Vagina (tissue), 2 donors: ENCODE results near the gene B3GALT4. TPM values are rescaled to one million over a fixed set of nuclear protein-coding genes. Genes with fewer than 3 reads are reported as not detected.
A peak's percentile ranks its signal among the peaks of the same experiment; 100 is the strongest.

Experiments
- DNase-seq, 2 donors: peaks; one replicate each; pipeline ENCODE4 v3.0.0-alpha.2; 2017; ENCODE audit errors: extremely low spot score in 2 of 2
- H3K27ac ChIP-seq: fragments of 200-600 bp; sonication (generic); one replicate; pipeline ENCODE4 v1.5.1; 2019
- H3K27me3 ChIP-seq: fragments of 200-600 bp; sonication (generic); one replicate; pipeline ENCODE4 v1.5.1; 2019
- H3K36me3 ChIP-seq, 2 donors: fragments of 200-600 bp; sonication (generic); one replicate each; pipeline ENCODE4 v1.5.1; 2017 to 2019
- H3K4me1 ChIP-seq: fragments of 200-600 bp; sonication (generic); one replicate; pipeline ENCODE4 v1.5.1; 2019
- H3K4me3 ChIP-seq, 2 donors: fragments of 200-600 bp; sonication (generic); 1 replicate in 1 of 2; 2 replicates in 1 of 2; pipeline ENCODE4 v1.5.1; 2016 to 2019
- H3K9me3 ChIP-seq: fragments of 200-600 bp; sonication (generic); one replicate; pipeline ENCODE4 v1.5.1; 2019
- CTCF ChIP-seq, 3 experiments: fragments of 450-650 bp in 2 of 3; fragments of 200-600 bp in 1 of 3; sonication (generic) in 1 of 3; IDR thresholded peaks; one replicate each; pipeline ENCODE4 v1.5.1; 2017 to 2019; ENCODE audit warnings: antibody characterized with exemption in 3 of 3, mild to moderate bottlenecking in 2 of 3, moderate library complexity in 2 of 3
- POLR2A ChIP-seq, 2 donors: fragments of 450-650 bp; IDR thresholded peaks; one replicate each; pipeline ENCODE4 v1.6.1; 2017; ENCODE audit warnings: antibody characterized with exemption in 2 of 2, mild to moderate bottlenecking in 2 of 2, moderate library complexity in 2 of 2
- POLR2AphosphoS5 ChIP-seq, 2 donors: sonication (generic); formaldehyde crosslinking; IDR thresholded peaks; one replicate each; pipeline ENCODE4 v1.9.0; 2017; ENCODE audit warnings: antibody characterized with exemption in 2 of 2, mild to moderate bottlenecking in 2 of 2, low read depth in 1 of 2; ENCODE audit not compliant: insufficient read depth in 1 of 2
- intact Hi-C: fragments of 100-400 bp; cut with DNase I; formaldehyde crosslinking; loops from one replicate; pipeline ENCODE4 v1.15.1; 2023
- total RNA-seq: library from RNA; depleted of rRNA; stranded (reverse); fragments of >200 nt; gene quantifications from one replicate; pipeline ENCODE4 v1.2.3, GENCODE V29; 2016

The B3GALT4 gene
- total RNA-seq, 1 donor from 2014 or later: 14.0 TPM

DNA sequence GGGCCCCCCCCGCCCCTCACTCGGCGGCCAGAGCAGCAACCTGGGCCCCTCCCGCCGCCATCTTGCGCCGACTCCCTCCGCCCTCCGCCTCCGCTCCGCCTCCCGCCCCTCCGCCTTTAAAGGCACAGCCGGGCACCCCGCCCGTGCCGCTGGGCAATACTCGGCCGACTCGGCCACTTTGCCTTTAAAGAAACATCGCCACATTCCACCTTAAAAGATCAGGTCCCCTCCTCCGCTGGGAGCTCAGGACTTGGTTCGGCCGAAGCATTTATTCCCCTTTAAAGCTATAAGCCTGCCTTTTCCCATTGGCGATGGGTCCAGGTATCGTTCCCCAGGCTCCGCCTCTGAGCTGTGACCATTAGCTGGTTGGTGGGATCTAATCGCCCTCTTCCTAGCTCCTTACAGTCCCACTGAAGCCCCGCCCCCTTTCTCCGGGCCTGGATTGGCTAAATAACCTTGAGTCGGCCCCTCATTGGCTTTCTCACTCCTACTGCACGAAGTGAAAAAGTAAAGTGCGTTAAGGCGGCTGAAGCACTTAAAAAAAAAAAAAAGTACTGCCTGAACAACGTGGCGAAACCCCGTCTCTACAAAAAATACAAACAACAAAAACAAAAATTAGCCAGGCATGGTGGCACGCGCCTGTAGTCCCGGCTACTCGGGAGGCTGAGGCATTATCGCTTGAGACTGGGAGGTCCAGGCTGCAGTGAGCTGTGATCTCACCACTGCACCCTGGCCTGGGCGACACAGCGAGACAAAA lies 40.9 kb downstream of the B3GALT4 start, which contains the start of gene ZBTB22:
TSS of gene ZBTB22 (minus strand) at position 76 of the 757 bp plus-strand sequence. CDS start 828 bp downstream, outside the sequence.
- TF ChIP-seq CTCF (IDR thresholded peaks at IDR 0.05) (no peak), POLR2AphosphoS5 (IDR thresholded peaks at IDR 0.05; ENCODE audit: insufficient read depth in 1 of 2, low read depth in 1 of 2) (peak; percentile 77 to 91)
- Histone ChIP-seq H3K36me3 (peaks cover 0 to 25% of the 10 kb centered on the region in 2 donors), H3K9me3 (no peaks in the 10 kb centered on the region), H3K4me1 (peaks cover 72% of the 10 kb centered on the region), H3K27me3 (no peaks in the 10 kb centered on the region), H3K4me3 (peak within 1 kb of the TSS; percentile 46 to 49), H3K27ac (peak within 1 kb of the TSS; percentile 87)
- intact Hi-C loops: loop anchor here (5.0 kb wide), 1 partner anchor 99 kb away; the partner anchor contains the start of gene CUTA
- DNase-seq: peak in 1 of 2 donors; percentile 99

GRCh38 chr6:33318426-33319073 lies 41.6 kb downstream of the B3GALT4 start:
- no peaks in the 10 kb centered on the region for H3K27me3 ChIP-seq
- TF ChIP-seq POLR2A (IDR thresholded peaks at IDR 0.05) (no peak), CTCF (IDR thresholded peaks at IDR 0.05) (no peak), POLR2AphosphoS5 (IDR thresholded peaks at IDR 0.05; ENCODE audit: insufficient read depth in 1 of 2, low read depth in 1 of 2) (no peak)
- H3K27ac ChIP-seq: peak overlapping the region; percentile 87
- H3K4me1 ChIP-seq: peaks cover 75% of the 10 kb centered on the region
- H3K36me3 ChIP-seq: peaks cover 0 to 25% of the 10 kb centered on the region in 2 donors
- peak overlapping the region; percentile 46 to 49 for H3K4me3 ChIP-seq
- intact Hi-C loops: loop anchor here (5.0 kb wide), 1 partner anchor 99 kb away; the partner anchor contains the start of gene CUTA
- no peaks in the 10 kb centered on the region for H3K9me3 ChIP-seq
- DNase-seq: no peak

- H3K9me3 ChIP-seq: no peaks in the 10 kb centered on the region
- peaks cover 0 to 25% of the 10 kb centered on the region in 2 donors for H3K36me3 ChIP-seq
- no peak for TF ChIP-seq POLR2AphosphoS5 (IDR thresholded peaks at IDR 0.05; ENCODE audit: insufficient read depth in 1 of 2, low read depth in 1 of 2)
- TF ChIP-seq POLR2A (IDR thresholded peaks at IDR 0.05): no peak
- H3K27me3 ChIP-seq: no peaks in the 10 kb centered on the region
- peak overlapping the region in 1 of 2 donors; percentile 2 for H3K4me3 ChIP-seq
- H3K27ac ChIP-seq: peak overlapping the region; percentile 90
- DNase-seq: no peak
- intact Hi-C loops: loop anchor here (5.0 kb wide), 1 partner anchor 97 kb away; the partner anchor contains the start of gene CUTA
- peaks cover 72% of the 10 kb centered on the region for H3K4me1 ChIP-seq
These were observed 43.0 kb downstream of the B3GALT4 start for GRCh38 chr6:33319939-33320314.

DNA sequence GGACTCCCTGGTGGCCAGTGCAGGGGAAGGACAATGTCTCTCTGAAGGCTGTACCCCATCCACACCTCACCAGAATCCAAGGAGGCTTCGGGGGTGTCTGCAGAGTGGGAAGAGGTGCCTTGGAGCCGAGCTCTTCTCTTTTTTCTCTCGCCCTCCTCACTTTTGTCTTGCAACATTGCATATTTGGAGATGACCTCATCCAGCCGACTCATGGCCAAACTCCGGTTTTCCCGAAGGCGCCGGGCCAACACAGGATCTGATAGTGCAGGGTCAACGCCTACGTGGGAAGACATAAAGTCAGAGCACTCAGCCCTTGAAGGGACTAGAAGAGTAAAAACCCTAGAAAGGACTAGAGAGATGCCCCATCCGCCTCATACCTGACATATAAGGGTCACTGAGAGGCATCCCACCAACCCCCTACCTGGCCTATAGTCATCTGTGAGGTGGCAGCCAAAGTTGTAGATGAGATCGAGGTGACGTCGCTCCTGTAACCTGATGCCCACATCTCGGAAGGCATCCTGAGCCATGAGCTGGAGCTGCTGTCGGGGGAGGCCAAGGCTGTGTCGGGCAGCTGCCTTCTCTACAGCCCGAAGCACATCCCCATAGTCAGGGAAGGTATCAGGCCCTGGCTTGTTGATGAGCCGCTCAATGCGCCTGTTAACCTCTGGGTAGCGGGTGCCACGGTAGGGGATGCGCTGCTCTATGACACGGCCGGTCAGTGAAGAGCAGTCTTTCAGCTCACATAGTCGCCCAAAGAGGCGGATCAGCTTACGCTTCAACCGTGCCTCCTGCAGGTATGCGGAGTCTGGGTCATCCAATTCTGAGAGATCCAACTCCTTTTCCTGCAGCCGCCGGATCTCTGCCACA lies 43.6 kb downstream of the B3GALT4 start:
- intact Hi-C loops: no loop called here
- H3K4me3 ChIP-seq: peak overlapping the region in 1 of 2 donors; percentile 2
- no peak for TF ChIP-seq POLR2A (IDR thresholded peaks at IDR 0.05)
- no peak for TF ChIP-seq CTCF (IDR thresholded peaks at IDR 0.05)
- TF ChIP-seq POLR2AphosphoS5 (IDR thresholded peaks at IDR 0.05; ENCODE audit: insufficient read depth in 1 of 2, low read depth in 1 of 2): no peak
- no peaks in the 10 kb centered on the region for H3K27me3 ChIP-seq
- peaks cover 0 to 25% of the 10 kb centered on the region in 2 donors for H3K36me3 ChIP-seq
- H3K27ac ChIP-seq: peak overlapping the region; percentile 90
- no peak for DNase-seq
- peaks cover 66% of the 10 kb centered on the region for H3K4me1 ChIP-seq
- no peaks in the 10 kb centered on the region for H3K9me3 ChIP-seq

DNA sequence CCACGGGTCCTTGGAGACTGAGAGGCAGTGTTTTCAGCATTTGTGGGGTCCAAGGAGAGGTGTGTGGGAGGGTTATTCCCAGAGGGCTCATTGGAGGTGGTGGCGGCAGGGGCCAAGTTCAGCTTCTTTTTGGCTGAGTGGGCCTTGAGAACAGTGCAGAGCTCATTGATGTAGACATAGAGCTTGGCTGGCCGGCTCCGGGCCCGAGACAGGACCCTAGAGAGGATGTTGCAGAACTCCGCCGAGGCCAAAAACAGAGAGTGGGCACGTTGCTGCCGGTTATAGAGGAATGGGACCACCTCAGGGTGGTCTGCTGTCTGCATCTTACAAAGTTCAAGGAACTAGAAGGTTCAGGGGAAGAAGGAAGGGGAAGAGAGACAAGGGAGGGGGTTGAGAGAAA lies 44.3 kb downstream of the B3GALT4 start:
- intact Hi-C loops: no loop called here
- peak overlapping the region; percentile 90 for H3K27ac ChIP-seq
- H3K27me3 ChIP-seq: no peaks in the 10 kb centered on the region
- DNase-seq: no peak
- no peaks in the 10 kb centered on the region for H3K9me3 ChIP-seq
- H3K36me3 ChIP-seq: peaks cover 0 to 25% of the 10 kb centered on the region in 2 donors
- TF ChIP-seq POLR2AphosphoS5 (IDR thresholded peaks at IDR 0.05; ENCODE audit: insufficient read depth in 1 of 2, low read depth in 1 of 2) (no peak), CTCF (IDR thresholded peaks at IDR 0.05) (no peak), POLR2A (IDR thresholded peaks at IDR 0.05) (no peak)
- peak overlapping the region in 1 of 2 donors; percentile 92 for H3K4me3 ChIP-seq
- peaks cover 59% of the 10 kb centered on the region for H3K4me1 ChIP-seq
